Prostate gland (tissue), 2 donors: ENCODE results near the gene FRMD4A.

Source experiments
- CTCF ChIP-seq, 4 experiments: fragments of 200-600 bp in 2 of 4; fragments of 450-650 bp in 2 of 4; sonication (generic) in 2 of 4; IDR thresholded peaks; 1 replicate in 3 of 4; 2 replicates in 1 of 4; pipeline ENCODE4 v1.5.1; 2016 to 2019; ENCODE audit warnings: antibody characterized with exemption in 4 of 4, mild to moderate bottlenecking in 2 of 4, moderate library complexity in 2 of 4
- POLR2A ChIP-seq: fragments of 450-650 bp; IDR thresholded peaks from one replicate; pipeline ENCODE4 v1.6.1; 2016; ENCODE audit warnings: antibody characterized with exemption, mild to moderate bottlenecking
- POLR2AphosphoS5 ChIP-seq: sonication (generic); formaldehyde crosslinking; IDR thresholded peaks from one replicate; pipeline ENCODE4 v1.6.1; 2017; ENCODE audit warnings: antibody characterized with exemption

GRCh38 chr10:13630231-13630630 is 700.5 kb downstream of the FRMD4A start:
- no peak for TF ChIP-seq CTCF (IDR thresholded peaks at IDR 0.05)
- no peak for TF ChIP-seq POLR2A
- no peak for TF ChIP-seq POLR2AphosphoS5
